HG02798 (cell line): ENCODE measurements around the gene APOBEC4.
"Not testable (repeated sequence)": the region's sequence is repeated elsewhere in the genome, so short reads cannot be mapped to it uniquely, and the experiment has no call there.

Experiments used
- ATAC-seq: cut with Tn5 transposase; IDR thresholded peaks from one replicate; pipeline ENCODE4 v1.9.1; 2021; ENCODE audit warnings: mild to moderate bottlenecking; ENCODE audit not compliant: unreplicated experiment, poor library complexity

Gene APOBEC4

GRCh38 chr1:183635606-183636333 is 17.3 kb downstream of the APOBEC4 start, which contains the start of gene ARPC5:
ARPC5 (minus strand) TSS chr1:183635783; CDS start chr1:183635659, 124 bp downstream.
- peak; percentile 90 for ATAC-seq

GRCh38 chr1:183635099-183635605 is 18.0 kb downstream of the APOBEC4 start:
- peak; percentile 3 for ATAC-seq

GRCh38 chr1:183634429-183635065 is 18.6 kb downstream of the APOBEC4 start:
- no peak for ATAC-seq

- ATAC-seq = peak; percentile 29
These were observed 19.3 kb downstream of the APOBEC4 start for GRCh38 chr1:183633676-183634343.

DNA sequence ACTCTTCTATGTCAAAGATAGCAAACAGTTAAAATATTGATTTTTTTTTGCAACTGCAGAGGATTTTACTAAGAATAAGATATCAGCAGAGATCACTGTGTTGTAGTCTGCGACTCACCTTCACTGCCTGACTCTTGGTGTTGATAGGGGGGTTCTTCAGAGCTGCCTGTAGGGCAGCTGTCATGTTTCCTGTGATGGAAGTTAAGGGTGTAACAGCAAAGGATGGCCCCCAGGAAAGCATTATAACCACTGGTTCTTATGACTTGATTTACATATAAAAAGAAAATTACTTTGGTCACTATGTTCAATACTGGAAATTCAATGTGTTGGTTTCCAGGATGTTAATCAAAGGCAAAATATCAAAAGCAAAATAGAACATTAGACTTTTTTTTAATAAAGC is 20.2 kb downstream of the APOBEC4 start:
- no peak for ATAC-seq

DNA sequence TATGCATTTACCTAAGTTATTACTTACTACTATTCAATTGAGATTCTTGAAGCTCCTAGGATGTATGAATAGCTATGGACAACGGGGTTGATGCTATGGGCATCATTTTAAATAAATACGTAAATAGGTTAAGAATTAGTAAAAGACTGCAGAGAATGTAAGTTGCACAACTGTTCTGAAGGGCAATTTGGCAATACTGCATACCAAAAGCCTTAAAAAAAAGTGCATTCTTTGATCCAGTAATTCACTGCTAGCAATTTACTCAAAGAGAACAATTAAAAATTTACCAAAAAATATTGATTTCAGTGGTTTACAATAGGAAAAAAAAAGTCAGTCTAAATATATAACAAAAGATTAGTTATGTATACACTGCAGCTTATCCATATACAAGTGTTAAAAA is 21.0 kb downstream of the APOBEC4 start:
- no peak for ATAC-seq

DNA sequence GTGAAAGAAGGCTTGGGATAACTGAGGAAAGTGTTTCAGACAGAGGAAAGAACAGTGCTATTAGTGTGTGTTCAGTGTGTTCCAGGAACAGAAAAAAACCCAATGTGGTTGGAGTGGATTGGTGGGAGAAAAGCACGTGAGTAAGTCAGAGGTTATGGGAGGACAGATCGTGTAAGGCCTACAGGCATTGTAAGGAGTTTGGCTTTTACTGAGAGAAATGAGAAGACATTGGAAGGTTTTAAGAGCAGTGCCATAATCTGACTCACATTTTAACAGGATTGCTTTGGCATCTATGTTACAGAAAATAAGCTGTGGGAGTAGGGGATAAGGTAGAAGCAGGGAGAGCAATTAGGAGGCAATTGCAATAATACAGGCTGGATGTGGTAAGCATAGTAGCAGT is 22.4 kb downstream of the APOBEC4 start:
- ATAC-seq = no peak

DNA sequence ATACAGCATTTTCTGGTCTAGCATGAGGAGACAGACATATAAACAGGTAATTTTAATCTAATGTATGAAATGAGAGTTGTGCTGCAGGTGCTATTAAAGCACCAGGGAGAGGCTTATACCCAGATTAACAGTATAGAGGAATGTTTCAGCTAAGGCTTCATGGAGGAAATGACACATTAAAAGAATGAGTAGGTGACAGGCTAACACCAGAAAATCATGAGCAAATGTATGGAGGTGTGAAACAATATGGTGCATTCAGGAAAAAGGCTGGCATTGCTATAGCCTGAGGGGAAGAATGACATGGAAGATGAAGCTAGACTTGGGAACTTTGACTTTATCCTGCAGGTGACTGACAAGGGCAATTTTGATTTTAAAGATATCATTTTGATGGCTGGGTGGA is 24.6 kb downstream of the APOBEC4 start:
- ATAC-seq = no peak

- ATAC-seq = not testable (repeated sequence)
These were observed 26.9 kb downstream of the APOBEC4 start for GRCh38 chr1:183626236-183626635.

- peak; percentile 88 for ATAC-seq
These were observed 30.0 kb downstream of the APOBEC4 start for GRCh38 chr1:183622884-183623785.

GRCh38 chr1:183622013-183622412 is 31.1 kb downstream of the APOBEC4 start:
- ATAC-seq = no peak

DNA sequence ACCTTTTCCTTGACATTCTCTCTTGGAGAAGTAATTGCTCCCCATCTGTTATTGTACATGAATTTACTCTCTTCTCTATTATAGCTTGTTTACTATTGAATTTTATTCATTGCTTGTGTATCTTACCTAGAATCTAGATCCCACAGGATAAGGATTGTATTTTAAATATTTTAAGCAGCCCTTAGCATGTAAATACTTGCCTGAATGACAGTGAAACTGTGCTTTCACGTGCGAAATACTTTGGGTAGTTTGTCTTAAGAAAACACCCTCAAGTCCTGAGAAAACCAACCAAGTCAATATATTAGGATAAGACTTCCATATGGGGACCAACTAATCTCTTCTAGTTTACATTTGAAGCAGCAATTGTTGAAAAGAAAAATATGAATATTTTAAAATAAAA is 32.8 kb downstream of the APOBEC4 start:
- no peak for ATAC-seq

- no peak for ATAC-seq
These were observed 33.3 kb downstream of the APOBEC4 start for GRCh38 chr1:183619781-183620180.

DNA sequence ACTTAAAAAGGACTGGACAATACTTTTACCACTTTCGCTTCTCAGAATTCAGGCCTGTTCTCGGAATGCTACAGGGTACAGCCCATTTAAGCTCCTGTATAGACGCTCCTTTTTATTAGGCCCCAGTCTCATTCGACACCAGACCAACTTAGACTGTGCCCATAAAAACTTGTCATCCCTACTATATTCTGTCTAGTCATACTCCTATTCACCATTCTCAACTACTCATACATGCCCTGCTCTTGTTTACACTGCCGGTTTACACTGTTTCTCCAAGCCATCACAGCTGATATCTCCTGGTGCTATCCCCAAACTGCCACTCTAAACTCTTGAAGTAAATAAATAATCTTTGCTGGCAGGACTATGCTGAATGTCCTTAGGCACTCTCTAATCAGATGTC is 34.9 kb downstream of the APOBEC4 start:
- ATAC-seq = not testable (repeated sequence)

- not testable (repeated sequence) for ATAC-seq
These were observed 40.1 kb downstream of the APOBEC4 start for GRCh38 chr1:183612975-183613374.

DNA sequence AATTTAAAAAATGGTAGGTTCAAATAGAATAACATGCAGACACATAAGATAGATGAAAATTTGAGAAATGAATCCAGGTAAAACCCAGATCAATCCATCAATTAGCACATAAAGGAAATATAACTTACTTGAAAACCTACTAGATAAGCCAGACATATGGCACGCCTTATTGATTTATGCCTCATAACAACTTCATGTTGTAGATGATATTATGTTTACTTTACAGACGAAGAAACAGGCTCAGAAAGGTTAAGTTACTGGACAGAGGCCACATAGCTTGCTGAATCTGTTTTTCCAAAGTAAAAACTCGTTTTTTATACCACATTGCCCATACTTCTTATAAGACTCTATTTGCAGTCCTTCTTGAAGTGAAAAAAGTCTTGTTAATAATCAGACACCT is 40.7 kb downstream of the APOBEC4 start:
- no peak for ATAC-seq

DNA sequence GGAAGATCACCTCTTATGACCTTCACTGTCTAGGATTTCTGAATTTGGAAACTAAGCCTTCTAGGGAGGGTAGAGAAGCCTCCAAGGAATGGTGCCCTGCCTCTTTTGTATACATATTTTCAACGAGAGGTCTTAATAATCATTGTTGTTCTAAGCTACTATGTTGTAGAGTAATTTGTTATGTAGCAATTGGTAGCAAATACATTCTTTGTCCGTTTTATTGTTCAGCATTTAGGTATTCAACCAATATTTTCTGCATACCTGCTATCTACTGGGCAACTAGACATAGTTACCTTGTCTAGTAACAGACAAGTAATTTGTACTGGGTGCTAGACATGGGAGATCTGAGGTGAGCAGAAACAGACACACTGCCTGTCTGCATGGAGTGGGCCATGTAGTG is 42.1 kb downstream of the APOBEC4 start:
- no peak for ATAC-seq

- ATAC-seq = no peak
These were observed 43.2 kb downstream of the APOBEC4 start for GRCh38 chr1:183609759-183610452.

- peak; percentile 39 for ATAC-seq
These were observed 43.8 kb downstream of the APOBEC4 start for GRCh38 chr1:183609313-183609712.
